Natural killer cell treated with Interleukin-12 subunit alpha and Interleukin-12 subunit beta and Interleukin-15 and Interleukin-18, amount 100 ng/mL, for 72 hours (primary cell): ENCODE measurements around the gene MON2. TPM values are rescaled to one million over a fixed set of nuclear protein-coding genes. Genes with fewer than 3 reads are reported as not detected.
"Not testable (repeated sequence)": the region's sequence is repeated elsewhere in the genome, so short reads cannot be mapped to it uniquely, and the experiment has no call there.

Experiments
- ATAC-seq, 2 donors: fragments of 150-1000 bp; cut with Tn5 transposase in 1 of 2; sonication (Bioruptor Pico), chemical (Tn5 transposase) in 1 of 2; 2 replicates each; pipeline ENCODE4 v1.10.0; 2021
- DNase-seq: peaks from one replicate; pipeline ENCODE4 v3.0.0; 2022; ENCODE audit warnings: low spot score
- H3K27ac Mint-ChIP-seq, 2 donors: 1 replicate in 1 of 2; 2 replicates in 1 of 2; pipeline ENCODE4 v1.8.0; 2022; ENCODE audit warnings: mixed read lengths in 2 of 2, mild to moderate bottlenecking in 1 of 2, moderate library complexity in 1 of 2
- H3K27me3 Mint-ChIP-seq, 2 donors: 1 replicate in 1 of 2; 2 replicates in 1 of 2; pipeline ENCODE4 v1.8.0; 2022; ENCODE audit warnings: mixed read lengths in 2 of 2
- H3K36me3 Mint-ChIP-seq: one replicate; pipeline ENCODE4 v1.8.0; 2022; ENCODE audit warnings: mixed read lengths
- H3K4me1 Mint-ChIP-seq, 2 donors: 1 replicate in 1 of 2; 2 replicates in 1 of 2; pipeline ENCODE4 v1.8.0; 2022; ENCODE audit warnings: low read depth in 2 of 2, mixed read lengths in 2 of 2, mild to moderate bottlenecking in 1 of 2
- H3K4me3 Mint-ChIP-seq: one replicate; pipeline ENCODE4 v1.8.0; 2022; ENCODE audit warnings: mixed read lengths
- H3K9me3 Mint-ChIP-seq: 2 replicates; pipeline ENCODE4 v1.8.0; 2022; ENCODE audit warnings: mixed read lengths
- total RNA-seq, 2 donors: library from RNA; stranded (reverse); gene quantifications; one replicate each; pipeline ENCODE4 v1.2.3, GENCODE V29; 2022

MON2 gene, protein sequence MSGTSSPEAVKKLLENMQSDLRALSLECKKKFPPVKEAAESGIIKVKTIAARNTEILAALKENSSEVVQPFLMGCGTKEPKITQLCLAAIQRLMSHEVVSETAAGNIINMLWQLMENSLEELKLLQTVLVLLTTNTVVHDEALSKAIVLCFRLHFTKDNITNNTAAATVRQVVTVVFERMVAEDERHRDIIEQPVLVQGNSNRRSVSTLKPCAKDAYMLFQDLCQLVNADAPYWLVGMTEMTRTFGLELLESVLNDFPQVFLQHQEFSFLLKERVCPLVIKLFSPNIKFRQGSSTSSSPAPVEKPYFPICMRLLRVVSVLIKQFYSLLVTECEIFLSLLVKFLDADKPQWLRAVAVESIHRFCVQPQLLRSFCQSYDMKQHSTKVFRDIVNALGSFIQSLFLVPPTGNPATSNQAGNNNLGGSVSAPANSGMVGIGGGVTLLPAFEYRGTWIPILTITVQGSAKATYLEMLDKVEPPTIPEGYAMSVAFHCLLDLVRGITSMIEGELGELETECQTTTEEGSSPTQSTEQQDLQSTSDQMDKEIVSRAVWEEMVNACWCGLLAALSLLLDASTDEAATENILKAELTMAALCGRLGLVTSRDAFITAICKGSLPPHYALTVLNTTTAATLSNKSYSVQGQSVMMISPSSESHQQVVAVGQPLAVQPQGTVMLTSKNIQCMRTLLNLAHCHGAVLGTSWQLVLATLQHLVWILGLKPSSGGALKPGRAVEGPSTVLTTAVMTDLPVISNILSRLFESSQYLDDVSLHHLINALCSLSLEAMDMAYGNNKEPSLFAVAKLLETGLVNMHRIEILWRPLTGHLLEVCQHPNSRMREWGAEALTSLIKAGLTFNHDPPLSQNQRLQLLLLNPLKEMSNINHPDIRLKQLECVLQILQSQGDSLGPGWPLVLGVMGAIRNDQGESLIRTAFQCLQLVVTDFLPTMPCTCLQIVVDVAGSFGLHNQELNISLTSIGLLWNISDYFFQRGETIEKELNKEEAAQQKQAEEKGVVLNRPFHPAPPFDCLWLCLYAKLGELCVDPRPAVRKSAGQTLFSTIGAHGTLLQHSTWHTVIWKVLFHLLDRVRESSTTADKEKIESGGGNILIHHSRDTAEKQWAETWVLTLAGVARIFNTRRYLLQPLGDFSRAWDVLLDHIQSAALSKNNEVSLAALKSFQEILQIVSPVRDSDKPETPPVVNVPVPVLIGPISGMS (N-terminal part only)
- total RNA-seq: 10 to 100 TPM; 80.1 to 89.9 TPM

DNA sequence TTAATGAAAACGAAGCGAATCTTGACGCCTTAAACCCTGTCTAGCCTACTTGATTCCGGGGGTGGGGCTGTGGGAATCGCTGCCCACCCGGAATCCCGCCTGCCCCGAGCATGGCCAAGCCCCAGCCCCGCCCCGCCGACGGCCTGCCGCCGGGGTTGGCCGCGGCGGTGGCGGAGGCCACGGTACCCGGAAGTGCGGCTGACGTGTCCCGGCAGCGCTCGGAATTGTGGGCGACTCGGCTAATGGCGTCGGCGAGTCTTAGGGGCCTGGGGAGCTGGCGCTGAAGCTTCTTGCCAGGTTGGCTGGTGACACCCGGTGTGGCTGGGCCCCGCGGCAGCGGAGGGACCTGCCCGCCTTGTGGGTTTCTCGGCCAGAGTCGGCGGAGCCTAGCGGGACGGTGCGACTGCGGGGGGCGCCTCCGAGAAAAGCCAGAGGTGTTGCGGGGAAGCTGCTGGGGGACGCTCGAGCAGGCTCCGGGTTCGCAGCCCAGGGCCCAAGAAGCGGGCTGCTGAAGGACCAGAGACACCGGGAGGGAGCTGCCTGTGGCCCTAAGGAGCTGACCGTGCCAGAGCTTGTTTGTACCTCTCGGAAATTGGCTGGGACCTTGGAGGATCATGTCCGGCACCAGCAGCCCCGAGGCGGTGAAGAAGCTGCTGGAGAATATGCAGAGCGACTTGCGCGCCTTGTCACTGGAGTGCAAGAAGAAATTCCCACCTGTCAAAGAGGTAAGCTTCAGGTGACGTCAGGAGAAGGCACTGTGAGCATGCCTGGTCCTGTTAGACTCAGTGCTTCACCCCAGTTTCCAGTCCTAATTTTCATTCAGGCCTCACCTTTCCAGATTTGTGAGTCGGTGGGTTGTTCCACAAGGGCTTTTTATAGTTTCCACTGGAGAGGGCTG is at the start of gene MON2:
TSS of gene MON2 (plus strand) at position 233 of the 898 bp plus-strand sequence. CDS start at position 615, 382 bp downstream.
- H3K27me3 Mint-ChIP-seq: peaks cover 6 to 7% of the 10 kb centered on the region in 2 donors
- DNase-seq (peak; percentile 95), ATAC-seq (peak; percentile 100)
- H3K27ac Mint-ChIP-seq: peak within 1 kb of the TSS; percentile 85 to 92
- peak within 1 kb of the TSS; percentile 98 for H3K4me3 Mint-ChIP-seq
- peaks cover 11 to 15% of the 10 kb centered on the region in 2 donors for H3K4me1 Mint-ChIP-seq
- H3K9me3 Mint-ChIP-seq: peaks cover 3% of the 10 kb centered on the region
- H3K36me3 Mint-ChIP-seq: peaks cover 12% of the 10 kb centered on the region

DNA sequence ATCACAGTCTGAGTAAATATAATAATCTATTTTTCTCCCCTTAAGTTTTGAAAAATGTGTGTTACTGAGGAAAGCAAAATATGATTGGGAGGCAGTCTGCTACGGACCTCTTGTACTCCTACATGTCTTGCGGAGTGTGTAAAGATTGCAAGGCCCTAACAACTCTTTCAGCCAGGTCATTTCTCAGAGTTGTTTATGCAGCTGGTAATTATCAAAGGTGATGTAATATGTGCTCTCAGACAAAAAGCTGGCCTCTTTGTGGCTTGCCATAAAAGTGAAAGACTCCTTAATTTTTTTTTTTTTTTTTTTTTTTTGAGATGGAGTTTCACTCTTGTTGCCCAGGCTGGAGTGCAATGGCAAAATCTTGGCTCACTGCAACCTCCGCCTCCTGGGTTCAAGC is 40.5 kb upstream of the MON2 start:
- peaks cover 29% of the 10 kb centered on the region for H3K36me3 Mint-ChIP-seq
- no peak overlapping the region for H3K4me3 Mint-ChIP-seq
- no peak overlapping the region for H3K27ac Mint-ChIP-seq
- peaks cover 14 to 20% of the 10 kb centered on the region in 2 donors for H3K27me3 Mint-ChIP-seq
- DNase-seq (no peak), ATAC-seq (no peak)
- H3K4me1 Mint-ChIP-seq: no peaks in the 10 kb centered on the region
- peaks cover 16% of the 10 kb centered on the region for H3K9me3 Mint-ChIP-seq

DNA sequence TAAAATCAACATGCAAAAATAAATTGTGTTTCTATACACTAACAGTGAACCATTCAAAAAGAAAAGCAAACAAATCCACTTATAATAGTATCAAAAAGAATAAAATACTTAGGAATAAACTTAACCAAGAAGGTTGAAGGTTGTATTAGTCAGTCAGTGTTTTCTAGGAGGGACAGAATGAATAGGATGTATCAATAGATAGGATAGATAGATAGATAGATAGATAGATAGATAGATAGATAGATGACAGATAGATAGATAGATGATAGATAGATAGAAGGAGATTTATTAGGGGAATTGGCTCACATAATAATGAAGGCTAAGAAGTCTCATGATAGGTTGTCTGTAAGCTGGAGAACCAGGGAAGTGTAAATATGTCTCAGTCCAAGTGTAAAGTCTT is 37.2 kb upstream of the MON2 start:
- Mint-ChIP-seq H3K27me3 (peaks cover 24 to 41% of the 10 kb centered on the region in 2 donors), H3K4me3 (no peak overlapping the region), H3K36me3 (peaks cover 11% of the 10 kb centered on the region), H3K27ac (no peak overlapping the region), H3K4me1 (peaks cover 0 to under 1% of the 10 kb centered on the region in 2 donors), H3K9me3 (no peaks in the 10 kb centered on the region)
- no peak for DNase-seq
- no peak for ATAC-seq

DNA sequence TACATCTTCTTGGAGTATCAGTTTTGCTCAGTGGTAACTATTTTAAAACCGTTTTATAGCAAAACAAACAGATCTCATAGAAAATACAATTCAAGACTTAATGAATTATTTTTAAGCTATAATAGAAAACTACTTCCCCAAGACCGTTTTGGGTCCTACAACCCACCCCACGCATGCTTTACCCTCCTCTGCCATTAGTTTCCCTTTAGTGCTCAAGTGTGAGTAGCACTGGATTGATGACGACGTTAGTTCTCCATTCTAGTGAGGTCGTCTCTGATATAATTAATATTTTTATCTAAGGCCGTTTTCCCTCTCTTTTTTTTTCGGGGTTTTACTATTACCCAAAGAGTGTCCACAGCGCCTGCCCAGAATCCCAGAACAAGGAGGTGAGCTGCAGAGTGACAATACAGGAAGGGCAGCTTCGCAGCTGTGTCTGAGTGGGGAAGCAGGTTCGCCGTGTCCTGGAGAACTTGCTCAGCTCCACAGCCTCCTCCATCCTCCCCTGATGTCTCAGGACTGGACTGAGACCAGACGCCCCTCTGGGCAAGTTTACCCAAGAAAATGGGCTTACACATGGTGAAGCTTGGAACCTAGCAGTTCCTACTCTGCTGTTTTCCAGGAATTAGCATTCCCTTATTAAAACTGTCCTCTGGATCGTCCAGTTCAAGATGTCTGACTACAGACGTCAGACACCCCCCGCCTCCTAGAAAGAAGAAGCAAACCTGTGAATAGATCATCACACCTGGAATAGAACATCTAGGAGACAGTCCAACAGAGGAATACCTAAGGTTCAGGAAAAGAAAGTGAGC is 31.9 kb upstream of the MON2 start:
- no peaks in the 10 kb centered on the region for H3K9me3 Mint-ChIP-seq
- peak overlapping the region; percentile 81 for H3K4me3 Mint-ChIP-seq
- peaks cover 40 to 51% of the 10 kb centered on the region in 2 donors for H3K27me3 Mint-ChIP-seq
- peak overlapping the region in 1 of 2 donors; percentile 20 for H3K27ac Mint-ChIP-seq
- no peak for DNase-seq
- H3K36me3 Mint-ChIP-seq: no peaks in the 10 kb centered on the region
- peaks cover 12 to 14% of the 10 kb centered on the region in 2 donors for H3K4me1 Mint-ChIP-seq
- ATAC-seq: peak; percentile 54 to 56

DNA sequence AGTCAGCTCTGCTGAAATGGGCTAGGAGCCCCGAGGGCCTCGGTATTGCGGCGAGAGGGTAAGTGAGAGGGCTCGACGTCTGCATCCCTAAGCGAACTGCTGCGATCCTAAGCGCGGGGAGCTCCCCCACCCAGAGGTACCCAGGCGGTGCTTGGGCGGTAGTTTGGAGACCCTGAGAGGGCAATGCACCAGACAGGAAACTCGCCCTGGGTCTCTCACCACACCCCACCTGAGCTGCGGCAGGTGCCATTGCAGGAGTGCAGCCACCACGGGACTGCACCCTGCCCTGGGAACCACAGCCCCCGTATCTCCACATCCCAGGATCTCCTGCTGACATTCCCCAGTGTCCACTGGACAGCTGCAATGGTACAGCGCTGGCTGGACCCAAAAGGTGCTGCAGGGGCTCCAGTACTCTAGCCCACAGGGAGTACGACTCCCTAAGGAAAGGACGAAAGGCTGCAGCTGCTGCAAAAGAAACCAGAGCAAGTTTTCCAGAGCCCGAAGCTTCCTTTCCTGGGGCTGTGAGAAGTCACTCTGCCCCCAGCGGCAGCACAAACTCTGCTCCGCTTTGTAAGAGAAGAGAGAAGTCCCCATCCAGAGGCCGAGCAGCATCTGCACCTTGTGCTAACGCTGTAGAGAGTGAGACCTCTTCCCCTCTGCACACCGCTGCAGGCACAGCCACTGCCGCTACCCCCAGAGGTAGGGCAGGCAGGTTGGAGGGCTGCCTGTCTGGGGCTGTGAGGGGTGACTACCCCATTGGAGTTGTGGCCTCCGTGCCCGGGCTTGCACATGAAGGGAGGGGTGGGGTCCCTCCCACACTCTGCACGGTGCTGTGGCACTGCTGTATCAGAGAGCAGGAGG is 31.1 kb upstream of the MON2 start:
- DNase-seq (no peak), ATAC-seq (peak; percentile 60 to 63)
- no peak overlapping the region for H3K27ac Mint-ChIP-seq
- no peaks in the 10 kb centered on the region for H3K36me3 Mint-ChIP-seq
- peaks cover 12 to 14% of the 10 kb centered on the region in 2 donors for H3K4me1 Mint-ChIP-seq
- peaks cover 38 to 43% of the 10 kb centered on the region in 2 donors for H3K27me3 Mint-ChIP-seq
- H3K9me3 Mint-ChIP-seq: no peaks in the 10 kb centered on the region
- H3K4me3 Mint-ChIP-seq: peak overlapping the region; percentile 81

DNA sequence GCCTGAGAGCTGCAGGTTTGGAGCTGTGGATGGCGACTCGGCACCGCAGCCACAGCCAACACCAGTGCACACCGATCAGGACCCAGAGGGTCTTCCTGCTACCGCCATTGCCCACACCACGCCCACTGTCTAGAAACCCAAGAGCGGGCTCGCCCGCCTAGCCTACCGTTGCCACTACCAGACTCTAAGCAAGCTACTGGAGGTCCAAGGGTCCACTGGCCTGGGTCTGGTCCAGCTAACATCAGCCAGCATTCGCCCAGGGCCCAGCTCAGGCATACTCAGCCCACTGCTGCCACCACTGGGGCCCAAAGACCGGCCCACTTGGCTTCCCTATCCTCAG is 30.5 kb upstream of the MON2 start:
- Mint-ChIP-seq H3K4me3 (peak overlapping the region; percentile 11), H3K36me3 (peaks cover 2% of the 10 kb centered on the region), H3K27me3 (peaks cover 32 to 36% of the 10 kb centered on the region in 2 donors), H3K27ac (no peak overlapping the region), H3K4me1 (peaks cover 12 to 14% of the 10 kb centered on the region in 2 donors), H3K9me3 (no peaks in the 10 kb centered on the region)
- DNase-seq: no peak
- ATAC-seq: peak; percentile 17 to 44

DNA sequence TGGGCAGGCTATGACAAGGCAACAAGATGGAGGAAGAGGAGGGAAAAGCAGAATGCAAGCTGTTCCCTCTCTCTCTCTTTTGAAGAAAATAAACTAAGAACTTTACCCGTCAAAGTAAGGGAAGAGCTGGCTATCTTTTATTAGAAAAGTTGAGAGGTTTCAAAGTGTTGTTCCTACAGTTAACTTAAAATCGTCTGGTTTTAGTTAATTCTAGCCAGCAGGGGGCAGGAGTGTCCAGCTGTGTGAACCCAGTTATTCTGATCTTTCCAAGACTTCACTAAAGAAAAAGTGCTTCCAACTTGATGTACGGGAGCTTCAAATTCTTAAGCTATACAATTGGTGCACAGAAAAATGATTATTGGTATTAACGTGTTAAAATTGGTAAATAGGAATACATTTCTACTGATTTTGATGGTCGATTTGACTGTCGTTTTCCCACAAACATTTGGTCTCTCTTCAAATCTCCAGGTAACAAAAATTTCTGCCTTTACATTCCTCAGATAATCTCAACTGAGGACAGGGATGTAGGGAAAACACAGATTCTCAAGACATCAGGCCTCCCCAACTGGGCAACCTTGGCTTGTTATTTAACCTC is 28.4 kb upstream of the MON2 start:
- peaks cover 16 to 29% of the 10 kb centered on the region in 2 donors for H3K27me3 Mint-ChIP-seq
- ATAC-seq (no peak), DNase-seq (peak; percentile 63)
- no peak overlapping the region for H3K4me3 Mint-ChIP-seq
- H3K4me1 Mint-ChIP-seq: peaks cover 12 to 14% of the 10 kb centered on the region in 2 donors
- peaks cover 16% of the 10 kb centered on the region for H3K36me3 Mint-ChIP-seq
- H3K27ac Mint-ChIP-seq: no peak overlapping the region
- H3K9me3 Mint-ChIP-seq: no peaks in the 10 kb centered on the region

DNA sequence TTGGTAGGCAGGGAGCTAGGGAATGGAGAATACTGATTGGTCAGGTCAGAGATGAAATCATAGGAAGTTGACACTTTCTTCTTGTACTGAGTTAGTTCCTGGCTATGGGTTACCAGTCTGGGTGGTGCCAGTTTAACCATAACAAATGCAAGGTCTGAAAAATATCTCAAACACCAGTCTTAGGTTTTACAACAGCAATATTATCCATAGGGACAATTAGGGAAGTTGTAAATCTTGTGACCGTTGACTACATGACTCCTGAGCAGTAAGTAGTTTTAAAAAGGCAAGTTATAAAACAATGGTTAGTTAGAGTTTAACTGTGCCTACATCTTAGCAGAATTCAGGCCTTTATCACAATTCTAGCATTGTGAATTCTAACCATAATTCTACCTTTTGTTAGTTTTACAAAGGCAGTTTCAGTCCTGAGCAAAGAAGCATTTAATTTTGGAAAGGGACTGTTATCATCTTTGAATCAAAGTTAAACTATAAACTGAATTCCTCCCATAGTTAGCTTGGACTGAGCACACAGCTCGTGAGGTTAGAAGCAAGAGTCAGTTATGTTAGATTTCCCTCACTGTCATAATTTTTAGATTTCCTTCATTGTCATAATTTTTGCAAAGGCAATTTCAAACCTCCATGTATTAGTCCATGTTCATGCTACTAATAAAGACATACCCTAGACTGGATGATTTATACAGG is 19.7 kb upstream of the MON2 start:
- H3K4me3 Mint-ChIP-seq: no peak overlapping the region
- H3K36me3 Mint-ChIP-seq: peaks cover 13% of the 10 kb centered on the region
- peaks cover 0 to 6% of the 10 kb centered on the region in 2 donors for H3K27me3 Mint-ChIP-seq
- DNase-seq (no peak), ATAC-seq (no peak)
- no peaks in the 10 kb centered on the region for H3K4me1 Mint-ChIP-seq
- H3K9me3 Mint-ChIP-seq: peaks cover 3% of the 10 kb centered on the region
- no peak overlapping the region for H3K27ac Mint-ChIP-seq

DNA sequence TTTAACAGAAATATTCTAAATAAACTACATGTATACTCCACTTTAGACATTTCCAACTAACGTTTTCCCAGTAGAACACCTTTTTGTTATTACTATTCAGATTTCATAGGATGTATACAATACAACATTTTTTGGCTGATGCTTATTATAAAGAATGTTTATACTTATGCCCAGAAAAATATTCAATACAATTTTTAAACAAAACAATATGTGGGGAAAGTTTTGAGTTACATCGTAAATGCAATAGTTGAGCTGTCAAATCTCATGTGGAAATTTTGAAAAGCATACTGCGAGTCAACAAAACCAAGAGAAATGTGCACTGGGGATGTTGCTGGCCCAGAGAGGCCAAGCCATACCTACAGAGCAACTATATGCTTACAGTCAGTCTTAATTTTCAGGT is 18.2 kb upstream of the MON2 start:
- peaks cover 5% of the 10 kb centered on the region for H3K36me3 Mint-ChIP-seq
- no peaks in the 10 kb centered on the region for H3K4me1 Mint-ChIP-seq
- H3K9me3 Mint-ChIP-seq: peaks cover 3% of the 10 kb centered on the region
- peaks cover 0 to 5% of the 10 kb centered on the region in 2 donors for H3K27me3 Mint-ChIP-seq
- ATAC-seq: no peak
- DNase-seq: no peak
- H3K27ac Mint-ChIP-seq: no peak overlapping the region
- H3K4me3 Mint-ChIP-seq: no peak overlapping the region

DNA sequence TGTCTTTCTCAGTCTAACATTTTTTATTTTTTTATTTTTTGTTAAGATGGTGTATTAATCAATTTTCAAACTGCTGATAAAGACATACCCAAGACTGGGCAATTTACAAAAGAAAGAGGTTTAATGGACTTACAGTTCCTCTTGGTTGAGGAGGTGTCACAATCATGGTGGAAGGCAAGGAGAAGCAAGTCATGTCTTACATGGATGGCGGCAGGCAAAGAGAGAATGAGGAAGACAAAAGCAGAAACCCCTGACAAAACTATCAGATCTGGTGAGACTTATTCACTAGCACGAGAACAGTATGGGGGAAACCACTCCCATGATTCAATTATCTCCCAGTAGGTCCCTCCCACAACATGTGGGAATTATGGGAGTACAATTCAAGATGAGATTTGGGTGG is 11.2 kb upstream of the MON2 start:
- H3K9me3 Mint-ChIP-seq, DNase-seq, H3K27ac Mint-ChIP-seq, ATAC-seq, H3K4me3 Mint-ChIP-seq, H3K36me3 Mint-ChIP-seq, H3K4me1 Mint-ChIP-seq: not testable (repeated sequence)
- peaks cover 8 to 14% of the 10 kb centered on the region in 2 donors for H3K27me3 Mint-ChIP-seq

DNA sequence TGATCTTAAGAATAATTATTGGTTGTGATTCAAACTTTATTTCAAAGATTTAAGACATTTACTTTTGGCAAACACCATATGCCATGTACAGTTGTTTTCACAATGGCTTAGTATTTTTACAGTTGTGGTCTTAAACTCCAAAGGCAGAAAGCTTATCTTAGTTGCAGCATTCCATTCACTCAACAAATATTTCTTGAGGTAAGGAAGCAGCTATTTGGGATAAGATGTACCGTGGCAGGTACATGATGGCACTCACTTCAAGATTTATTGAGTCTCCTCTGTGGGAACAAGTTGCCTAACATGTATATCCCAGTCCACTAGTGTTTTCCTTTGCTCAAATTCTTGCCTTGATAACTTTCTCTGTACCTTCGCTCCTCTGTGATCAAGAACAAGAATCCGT is 8.0 kb upstream of the MON2 start:
- Mint-ChIP-seq H3K27me3 (peaks cover 13 to 22% of the 10 kb centered on the region in 2 donors), H3K27ac (no peak overlapping the region), H3K9me3 (peaks cover 3% of the 10 kb centered on the region), H3K36me3 (peaks cover 9% of the 10 kb centered on the region), H3K4me3 (no peak overlapping the region), H3K4me1 (no peaks in the 10 kb centered on the region)
- ATAC-seq (no peak), DNase-seq (no peak)
